DND-41 (cell line): ENCODE measurements around the gene ROPN1B.
"Not testable (repeated sequence)": the region's sequence is repeated elsewhere in the genome, so short reads cannot be mapped to it uniquely, and the experiment has no call there.

Experiments used
- ATAC-seq: fragments of 200-7000 bp; cut with Tn5 transposase; 3 replicates; pipeline ENCODE4 v1.9.1; 2021; ENCODE audit warnings: low read depth; ENCODE audit not compliant: insufficient read depth
- DNase-seq: peaks from one replicate; pipeline ENCODE4 v3.0.0-alpha.2; 2020
- H2AFZ ChIP-seq: 2 replicates; pipeline ENCODE4 v1.6.0; 2012; ENCODE audit warnings: low read depth, low read length
- H3K27ac ChIP-seq: 2 replicates; pipeline ENCODE4 v1.5.1; 2012; ENCODE audit warnings: low read length, inconsistent platforms
- H3K27me3 ChIP-seq: fragments of 200-600 bp; sonication (generic); 2 replicates; pipeline ENCODE4 v1.6.0; 2012; ENCODE audit warnings: low read length, mild to moderate bottlenecking, inconsistent platforms; ENCODE audit not compliant: insufficient read depth, poor library complexity
- H3K36me3 ChIP-seq: 2 replicates; pipeline ENCODE4 v1.5.1; 2012; ENCODE audit warnings: low read length, inconsistent platforms; ENCODE audit not compliant: insufficient read depth
- H3K4me1 ChIP-seq: 2 replicates; pipeline ENCODE4 v1.5.1; 2012; ENCODE audit warnings: mild to moderate bottlenecking, low read length; ENCODE audit not compliant: insufficient read depth
- H3K4me2 ChIP-seq: 2 replicates; pipeline ENCODE4 v1.6.0; 2012; ENCODE audit warnings: mild to moderate bottlenecking, moderate library complexity, low read length, inconsistent platforms; ENCODE audit not compliant: insufficient read depth
- H3K4me3 ChIP-seq, 2 experiments: fragments of 200-600 bp in 1 of 2; shearing (Covaris generic) in 1 of 2; 2 replicates each; pipeline ENCODE4 v1.5.1; 2012 to 2016; ENCODE audit warnings: inconsistent platforms in 2 of 2, low read length in 2 of 2, mild to moderate bottlenecking in 2 of 2, low read depth in 1 of 2, moderate library complexity in 1 of 2
- H3K79me2 ChIP-seq: 2 replicates; pipeline ENCODE4 v1.6.0; 2012; ENCODE audit warnings: low read length, inconsistent platforms; ENCODE audit not compliant: insufficient read depth
- H3K9ac ChIP-seq: 2 replicates; pipeline ENCODE4 v1.6.0; 2012; ENCODE audit warnings: low read depth, mild to moderate bottlenecking, inconsistent platforms, low read length, moderate library complexity
- H3K9me3 ChIP-seq: 2 replicates; pipeline ENCODE4 v1.5.1; 2012; ENCODE audit warnings: low read length, moderate library complexity, mild to moderate bottlenecking, inconsistent platforms; ENCODE audit not compliant: insufficient read depth, severe bottlenecking
- H4K20me1 ChIP-seq: 2 replicates; pipeline ENCODE4 v1.6.0; 2012; ENCODE audit warnings: low read length; ENCODE audit not compliant: insufficient read depth
- EZH2 ChIP-seq: IDR thresholded peaks from 3 replicates; pipeline ENCODE4 v1.6.1; 2012; ENCODE audit warnings: borderline replicate concordance, low read depth, mild to moderate bottlenecking, moderate library complexity, low read length, inconsistent platforms; ENCODE audit not compliant: severe bottlenecking
- TF ChIP-seq, protein P1 (sequence below): IDR thresholded peaks from 2 replicates; pipeline ENCODE4 v1.5.1; 2012; ENCODE audit warnings: borderline replicate concordance, low read length, moderate library complexity, mild to moderate bottlenecking; ENCODE audit not compliant: poor library complexity, severe bottlenecking; ENCODE audit errors: extremely low read depth

ROPN1B gene

DNA sequence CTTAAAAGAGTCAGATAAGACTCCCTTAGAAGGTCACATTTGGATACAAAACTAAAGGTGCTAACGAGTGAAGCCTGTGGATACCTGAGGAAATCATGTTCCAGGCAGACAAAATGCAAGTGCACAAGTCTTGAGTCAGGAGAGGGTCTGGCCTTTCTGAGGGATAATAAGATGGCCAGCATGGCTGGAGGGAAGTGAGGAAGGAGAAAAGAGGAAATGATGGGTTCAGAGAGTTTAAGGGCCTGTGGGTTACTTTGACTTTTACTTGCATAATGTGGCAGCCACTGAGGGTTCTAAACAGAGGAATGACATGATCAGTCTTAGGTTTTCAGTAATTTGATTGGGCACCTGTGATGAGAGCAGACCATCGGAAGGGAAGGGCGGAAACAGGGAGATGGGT is 3.5 kb upstream of the ROPN1B start:
- Histone ChIP-seq H4K20me1 (no peaks in the 10 kb centered on the region), H3K79me2 (no peaks in the 10 kb centered on the region), H3K4me3 (no peak overlapping the region), H3K4me1 (no peaks in the 10 kb centered on the region), H3K27me3 (peaks cover 4% of the 10 kb centered on the region), H3K36me3 (no peaks in the 10 kb centered on the region), H3K4me2 (no peak overlapping the region), H2AFZ (no peak overlapping the region), H3K9me3 (no peaks in the 10 kb centered on the region), H3K9ac (no peak overlapping the region), H3K27ac (no peak overlapping the region)
- TF ChIP-seq, protein P1, sequence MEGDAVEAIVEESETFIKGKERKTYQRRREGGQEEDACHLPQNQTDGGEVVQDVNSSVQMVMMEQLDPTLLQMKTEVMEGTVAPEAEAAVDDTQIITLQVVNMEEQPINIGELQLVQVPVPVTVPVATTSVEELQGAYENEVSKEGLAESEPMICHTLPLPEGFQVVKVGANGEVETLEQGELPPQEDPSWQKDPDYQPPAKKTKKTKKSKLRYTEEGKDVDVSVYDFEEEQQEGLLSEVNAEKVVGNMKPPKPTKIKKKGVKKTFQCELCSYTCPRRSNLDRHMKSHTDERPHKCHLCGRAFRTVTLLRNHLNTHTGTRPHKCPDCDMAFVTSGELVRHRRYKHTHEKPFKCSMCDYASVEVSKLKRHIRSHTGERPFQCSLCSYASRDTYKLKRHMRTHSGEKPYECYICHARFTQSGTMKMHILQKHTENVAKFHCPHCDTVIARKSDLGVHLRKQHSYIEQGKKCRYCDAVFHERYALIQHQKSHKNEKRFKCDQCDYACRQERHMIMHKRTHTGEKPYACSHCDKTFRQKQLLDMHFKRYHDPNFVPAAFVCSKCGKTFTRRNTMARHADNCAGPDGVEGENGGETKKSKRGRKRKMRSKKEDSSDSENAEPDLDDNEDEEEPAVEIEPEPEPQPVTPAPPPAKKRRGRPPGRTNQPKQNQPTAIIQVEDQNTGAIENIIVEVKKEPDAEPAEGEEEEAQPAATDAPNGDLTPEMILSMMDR: no peak
- TF ChIP-seq EZH2: no peak
- DNase-seq (no peak), ATAC-seq (no peak)

DNA sequence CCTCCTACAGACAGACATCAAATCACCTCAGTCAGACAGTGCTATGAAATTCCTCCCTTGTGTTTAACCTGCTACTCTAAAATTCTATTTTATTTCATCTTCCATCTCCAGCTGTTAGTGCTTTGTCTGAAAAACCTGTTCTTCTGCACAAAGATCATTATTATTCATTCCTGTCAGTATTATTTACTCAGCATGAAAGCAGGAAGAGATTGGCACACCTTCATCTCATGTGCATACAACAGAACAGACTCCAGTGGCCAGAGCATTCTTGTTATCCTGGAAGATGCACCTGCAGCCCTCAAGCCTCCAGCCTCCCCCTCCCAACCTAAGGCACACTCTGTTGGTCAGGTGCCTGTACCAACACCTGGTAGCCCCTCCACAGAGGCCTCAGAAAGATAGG is 1.8 kb upstream of the ROPN1B start:
- Histone ChIP-seq H3K36me3 (no peaks in the 10 kb centered on the region), H3K27ac (no peak overlapping the region), H3K9ac (no peak overlapping the region), H3K27me3 (peaks cover 8% of the 10 kb centered on the region), H3K4me2 (no peak overlapping the region), H3K4me3 (no peak overlapping the region), H3K9me3 (no peaks in the 10 kb centered on the region), H2AFZ (no peak overlapping the region), H3K4me1 (no peaks in the 10 kb centered on the region), H4K20me1 (no peaks in the 10 kb centered on the region), H3K79me2 (no peaks in the 10 kb centered on the region)
- TF ChIP-seq EZH2: no peak
- TF ChIP-seq, protein P1: no peak
- ATAC-seq (no peak), DNase-seq (no peak)

DNA sequence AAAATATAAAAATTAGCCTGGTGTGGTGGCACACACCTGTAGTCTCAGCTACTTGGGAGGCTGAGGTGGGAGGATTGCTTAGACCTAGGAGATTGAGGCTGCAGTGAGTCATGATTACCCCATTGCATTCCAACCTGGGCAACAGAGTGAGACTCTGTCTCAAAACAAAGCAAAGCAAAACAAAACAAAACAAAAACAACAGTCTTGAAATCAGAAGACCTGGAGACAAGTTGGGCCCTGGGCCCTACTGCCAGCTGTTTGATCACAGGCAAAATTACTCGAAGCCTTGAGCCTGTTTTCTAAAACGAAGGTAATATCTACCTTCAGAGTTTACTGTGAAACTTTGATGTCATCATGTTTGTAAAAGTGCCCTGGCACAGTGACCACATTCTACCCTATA is 857 bp upstream of the ROPN1B start:
- not testable (repeated sequence) for ATAC-seq, H3K4me2 ChIP-seq, H3K4me3 ChIP-seq, H3K36me3 ChIP-seq, H2AFZ ChIP-seq, H3K9ac ChIP-seq, DNase-seq, H3K4me1 ChIP-seq, H3K79me2 ChIP-seq, H3K27me3 ChIP-seq, H3K27ac ChIP-seq, H3K9me3 ChIP-seq, H4K20me1 ChIP-seq

DNA sequence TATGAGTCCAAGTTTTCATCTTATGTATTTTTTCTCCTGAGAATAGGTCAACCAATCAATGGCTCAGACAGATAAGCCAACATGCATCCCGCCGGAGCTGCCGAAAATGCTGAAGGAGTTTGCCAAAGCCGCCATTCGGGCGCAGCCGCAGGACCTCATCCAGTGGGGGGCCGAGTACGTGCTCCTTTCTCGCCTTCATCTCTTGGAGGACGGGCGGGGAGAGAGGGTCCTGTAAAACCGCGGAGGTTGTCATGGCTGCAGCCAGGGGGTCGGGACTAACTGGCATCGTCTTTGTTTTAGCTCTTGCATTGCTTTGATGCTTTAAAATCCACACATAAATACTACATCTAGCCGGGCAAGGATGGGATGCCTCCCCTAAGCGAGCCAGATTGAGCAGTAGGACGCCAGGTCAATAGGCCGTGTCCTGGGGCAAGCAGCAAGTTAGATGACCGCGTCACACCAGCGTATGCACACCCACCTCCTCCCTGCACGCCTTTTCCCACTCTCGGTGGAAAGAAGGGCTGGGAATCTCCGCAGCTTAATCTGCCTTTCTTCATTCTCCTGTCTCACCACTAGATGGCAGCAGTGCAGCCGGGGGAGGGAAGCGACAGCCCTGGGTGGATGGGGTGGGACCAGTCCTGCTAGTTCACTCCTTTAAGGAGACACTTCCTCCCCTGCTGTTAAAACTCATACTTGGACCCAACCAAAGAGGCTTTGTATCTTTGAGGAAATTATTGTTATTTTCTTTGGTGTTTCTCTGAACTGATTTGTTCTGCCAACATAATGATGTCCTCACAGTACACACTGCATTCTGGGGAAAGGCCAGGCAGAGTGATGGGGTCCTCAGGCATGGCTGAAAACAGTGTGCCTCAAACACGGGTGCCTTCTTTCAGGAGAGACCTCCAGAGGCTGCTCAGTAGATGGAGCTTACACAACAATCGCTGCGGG is 3.3 kb downstream of the ROPN1B start:
- not testable (repeated sequence) for H2AFZ ChIP-seq, H3K9ac ChIP-seq, H3K4me2 ChIP-seq, H3K4me3 ChIP-seq, H3K9me3 ChIP-seq, H4K20me1 ChIP-seq, H3K27ac ChIP-seq, H3K27me3 ChIP-seq, H3K36me3 ChIP-seq, H3K4me1 ChIP-seq, H3K79me2 ChIP-seq
- DNase-seq (peak; percentile 32), ATAC-seq (peak; percentile 85)
- TF ChIP-seq, protein P1: peak; percentile 65

DNA sequence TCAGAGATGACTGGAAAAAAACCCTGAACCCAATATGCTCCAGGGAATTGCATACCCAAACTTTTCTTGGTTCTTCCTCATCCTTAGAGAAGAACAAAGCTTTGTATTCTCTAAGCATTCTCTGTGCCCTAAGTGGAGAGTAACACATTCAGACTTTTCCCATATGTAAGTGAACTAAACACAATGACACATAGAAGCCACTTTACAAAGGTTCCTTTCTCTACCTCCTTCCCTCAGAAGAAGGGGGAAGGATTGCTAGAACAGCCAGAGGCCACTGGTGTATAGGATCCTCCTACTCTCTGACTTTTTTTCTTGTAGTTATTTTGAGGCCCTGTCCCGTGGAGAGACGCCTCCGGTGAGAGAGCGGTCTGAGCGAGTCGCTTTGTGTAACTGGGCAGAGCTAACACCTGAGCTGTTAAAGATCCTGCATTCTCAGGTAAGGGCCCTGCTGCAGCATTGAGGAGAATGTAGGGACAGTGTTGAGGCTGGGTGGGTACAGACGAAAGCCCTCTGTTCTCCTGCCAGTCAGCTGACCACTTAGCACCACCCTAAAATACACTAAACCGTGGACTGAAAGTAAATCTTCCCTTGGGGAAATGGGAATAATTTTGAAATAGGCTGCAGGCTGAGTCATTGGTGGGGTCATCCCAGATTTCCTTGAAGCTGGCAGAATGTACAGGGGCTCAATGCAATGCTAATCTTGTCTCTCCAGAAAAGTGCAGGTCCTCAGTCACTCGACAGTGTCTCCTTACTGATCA is 6.4 kb downstream of the ROPN1B start:
- H3K36me3 ChIP-seq, H3K27ac ChIP-seq, H3K4me1 ChIP-seq, H3K9me3 ChIP-seq, DNase-seq, ATAC-seq, H3K9ac ChIP-seq, H4K20me1 ChIP-seq, H3K79me2 ChIP-seq, H3K4me2 ChIP-seq, H3K4me3 ChIP-seq, H2AFZ ChIP-seq, H3K27me3 ChIP-seq: not testable (repeated sequence)
